Gastroesophageal sphincter (tissue), 4 donors: ENCODE data around the gene B4GALNT2. TPM values are rescaled to one million over a fixed set of nuclear protein-coding genes. Genes with fewer than 3 reads are reported as not detected.

ENCODE experiments used
- ATAC-seq: fragments of 150-250 bp; one replicate; pipeline ENCODE4 v1.9.1; 2016; ENCODE audit warnings: mild to moderate bottlenecking, moderate library complexity
- H3K27ac ChIP-seq, 4 donors: fragments of 200-600 bp; sonication (generic) in 3 of 4; 1 replicate in 3 of 4; 2 replicates in 1 of 4; pipeline ENCODE4 v1.5.1; 2016 to 2019
- H3K27me3 ChIP-seq: fragments of 200-600 bp; sonication (generic); one replicate; pipeline ENCODE4 v1.5.1; 2019
- H3K36me3 ChIP-seq, 2 donors: fragments of 200-600 bp; sonication (generic); one replicate each; pipeline ENCODE4 v1.5.1; 2019; ENCODE audit warnings: control low read depth in 1 of 2
- H3K4me1 ChIP-seq, 3 donors: fragments of 200-600 bp; sonication (generic); 1 replicate in 2 of 3; 2 replicates in 1 of 3; pipeline ENCODE4 v1.5.1; 2016 to 2019; ENCODE audit warnings: control low read depth in 2 of 3
- H3K4me3 ChIP-seq, 2 donors: fragments of 200-600 bp; sonication (generic); one replicate each; pipeline ENCODE4 v1.5.1; 2019; ENCODE audit warnings: mild to moderate bottlenecking in 1 of 2, moderate library complexity in 1 of 2
- H3K9me3 ChIP-seq, 3 donors: fragments of 200-600 bp; sonication (generic); one replicate each; pipeline ENCODE4 v1.5.1; 2017 to 2019; ENCODE audit warnings: control low read depth in 2 of 3
- EP300 ChIP-seq: sonication (generic); formaldehyde crosslinking; IDR thresholded peaks from one replicate; pipeline ENCODE4 v1.6.1; 2017; ENCODE audit warnings: antibody characterized with exemption, mild to moderate bottlenecking
- POLR2A ChIP-seq, 2 donors: fragments of 450-650 bp; IDR thresholded peaks; one replicate each; pipeline ENCODE4 v1.6.1; 2017; ENCODE audit warnings: antibody characterized with exemption in 2 of 2, mild to moderate bottlenecking in 2 of 2, moderate library complexity in 1 of 2
- POLR2AphosphoS5 ChIP-seq: sonication (generic); formaldehyde crosslinking; IDR thresholded peaks from one replicate; pipeline ENCODE4 v1.6.1; 2017; ENCODE audit warnings: antibody characterized with exemption
- WGBS, 2 donors: methylation state at CpG; one replicate each; pipeline ENCODE4 v1.1.5; 2018; ENCODE audit warnings: low coverage in 1 of 2; 5-methylcytosine and 5-hydroxymethylcytosine counted together
- total RNA-seq, 4 donors: library from RNA; depleted of rRNA; stranded (reverse); fragments of >200 nt; gene quantifications; one replicate each; pipeline ENCODE4 v1.1.0, GENCODE V29; 2016
- TF ChIP-seq, protein P1 (sequence below), 4 experiments: fragments of 200-600 bp in 2 of 4; fragments of 450-650 bp in 2 of 4; sonication (generic) in 1 of 4; IDR thresholded peaks; one replicate each; pipeline ENCODE4 v1.5.1; 2017 to 2019; ENCODE audit warnings: antibody characterized with exemption in 4 of 4, mild to moderate bottlenecking in 2 of 4, moderate library complexity in 2 of 4

Gene B4GALNT2
- total RNA-seq, 4 donors from 2014 or later = not detected

DNA sequence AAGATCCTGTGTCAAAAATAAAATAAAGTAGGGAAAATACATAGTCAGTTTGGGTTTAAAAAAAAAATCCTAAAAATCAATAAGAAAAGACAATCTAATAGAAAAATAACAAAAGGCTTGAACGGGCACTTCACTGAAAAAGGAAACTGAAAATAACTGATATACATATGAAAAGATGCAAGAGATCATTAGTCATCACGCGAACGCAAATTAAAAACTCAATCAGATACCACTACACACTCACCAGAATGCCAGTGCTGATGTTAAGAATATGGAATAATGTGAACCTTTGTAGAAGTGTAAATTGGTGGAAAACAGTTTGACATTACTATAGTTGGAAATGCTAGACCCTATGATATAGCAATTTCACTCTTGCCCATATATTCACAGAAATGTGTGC is 63.2 kb downstream of the B4GALNT2 start:
- Histone ChIP-seq H3K4me3 (no peak overlapping the region), H3K9me3 (no peaks in the 10 kb centered on the region), H3K36me3 (no peaks in the 10 kb centered on the region), H3K4me1 (peaks cover 0 to 22% (median 0%) of the 10 kb centered on the region in 3 donors), H3K27ac (no peak overlapping the region), H3K27me3 (no peaks in the 10 kb centered on the region)
- no peak for ATAC-seq
- TF ChIP-seq, protein P1, sequence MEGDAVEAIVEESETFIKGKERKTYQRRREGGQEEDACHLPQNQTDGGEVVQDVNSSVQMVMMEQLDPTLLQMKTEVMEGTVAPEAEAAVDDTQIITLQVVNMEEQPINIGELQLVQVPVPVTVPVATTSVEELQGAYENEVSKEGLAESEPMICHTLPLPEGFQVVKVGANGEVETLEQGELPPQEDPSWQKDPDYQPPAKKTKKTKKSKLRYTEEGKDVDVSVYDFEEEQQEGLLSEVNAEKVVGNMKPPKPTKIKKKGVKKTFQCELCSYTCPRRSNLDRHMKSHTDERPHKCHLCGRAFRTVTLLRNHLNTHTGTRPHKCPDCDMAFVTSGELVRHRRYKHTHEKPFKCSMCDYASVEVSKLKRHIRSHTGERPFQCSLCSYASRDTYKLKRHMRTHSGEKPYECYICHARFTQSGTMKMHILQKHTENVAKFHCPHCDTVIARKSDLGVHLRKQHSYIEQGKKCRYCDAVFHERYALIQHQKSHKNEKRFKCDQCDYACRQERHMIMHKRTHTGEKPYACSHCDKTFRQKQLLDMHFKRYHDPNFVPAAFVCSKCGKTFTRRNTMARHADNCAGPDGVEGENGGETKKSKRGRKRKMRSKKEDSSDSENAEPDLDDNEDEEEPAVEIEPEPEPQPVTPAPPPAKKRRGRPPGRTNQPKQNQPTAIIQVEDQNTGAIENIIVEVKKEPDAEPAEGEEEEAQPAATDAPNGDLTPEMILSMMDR (IDR thresholded peaks at IDR 0.05) = no peak
- TF ChIP-seq POLR2A (IDR thresholded peaks at IDR 0.05) = no peak
- TF ChIP-seq POLR2AphosphoS5 = no peak
- no peak for TF ChIP-seq EP300
- 40 to 86% methylated on average over 4 of the region's 4 CpGs for WGBS, 2 donors

DNA sequence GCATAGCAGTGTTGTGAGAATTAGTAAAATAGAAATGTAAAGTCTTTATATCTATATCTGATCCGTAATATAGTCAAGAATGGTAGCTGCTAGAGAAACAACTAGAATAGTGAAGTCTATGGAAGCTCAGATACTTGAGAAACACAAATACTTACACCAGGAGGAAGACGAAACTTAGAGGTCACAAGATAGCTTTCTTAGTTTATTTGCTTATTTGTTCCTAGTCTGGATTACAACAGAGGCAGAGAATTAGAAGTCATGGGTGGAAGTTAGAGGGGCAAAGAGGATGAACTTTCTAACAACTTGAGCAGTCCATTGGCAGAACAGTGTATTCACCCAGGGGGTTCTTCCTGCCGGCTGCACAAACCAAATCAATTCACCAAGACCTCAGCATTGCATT is 64.0 kb downstream of the B4GALNT2 start:
- no peaks in the 10 kb centered on the region for H3K9me3 ChIP-seq
- H3K27me3 ChIP-seq = no peaks in the 10 kb centered on the region
- no peak overlapping the region for H3K4me3 ChIP-seq
- H3K36me3 ChIP-seq = no peaks in the 10 kb centered on the region
- peaks cover 0 to 15% (median 0%) of the 10 kb centered on the region in 3 donors for H3K4me1 ChIP-seq
- 79 to 100% methylated on average over 1 to 3 of the region's 3 CpGs for WGBS, 2 donors
- no peak overlapping the region for H3K27ac ChIP-seq
- TF ChIP-seq EP300 (no peak), POLR2A (IDR thresholded peaks at IDR 0.05) (no peak), POLR2AphosphoS5 (no peak)
- TF ChIP-seq, protein P1 (IDR thresholded peaks at IDR 0.05) = no peak
- no peak for ATAC-seq

DNA sequence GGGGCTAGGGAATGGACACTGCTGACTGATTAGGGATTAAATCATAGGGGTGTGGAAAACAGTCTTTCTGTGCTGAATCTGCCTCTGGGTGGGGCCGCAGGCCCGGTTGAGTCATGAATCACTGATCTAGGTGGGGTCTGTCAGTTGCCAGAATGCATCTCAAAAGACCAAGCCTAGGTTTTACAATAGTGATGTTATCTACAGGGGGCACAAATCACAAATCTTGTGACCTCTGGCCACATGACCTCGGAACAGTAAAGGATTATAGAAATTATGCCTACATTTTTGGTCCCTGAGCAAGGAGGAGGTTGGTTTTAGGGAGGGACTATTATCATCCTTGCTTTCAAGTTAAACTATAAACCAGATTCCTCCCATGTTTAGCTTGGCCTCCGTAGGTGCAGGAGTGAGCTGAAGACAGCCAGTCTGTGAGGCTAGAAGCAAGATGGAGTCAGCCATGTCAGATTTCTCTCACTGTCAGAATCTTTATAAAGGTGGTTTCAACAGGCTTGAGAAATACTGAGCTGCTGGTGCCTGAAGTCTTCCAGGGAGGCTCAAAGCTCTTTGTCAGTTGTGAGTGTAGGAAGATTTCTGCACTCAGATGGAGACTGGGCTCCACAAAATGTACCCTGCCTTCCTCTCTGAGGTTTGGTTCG is 64.9 kb downstream of the B4GALNT2 start:
- H3K27ac ChIP-seq = no peak overlapping the region
- H3K4me1 ChIP-seq = peaks cover 0 to 12% (median 0%) of the 10 kb centered on the region in 3 donors
- no peaks in the 10 kb centered on the region for H3K27me3 ChIP-seq
- 38 to 42% methylated on average over 5 of the region's 5 CpGs for WGBS, 2 donors
- H3K36me3 ChIP-seq = no peaks in the 10 kb centered on the region
- ATAC-seq = no peak
- TF ChIP-seq POLR2A (IDR thresholded peaks at IDR 0.05) (no peak), POLR2AphosphoS5 (no peak), EP300 (no peak)
- TF ChIP-seq, protein P1 (IDR thresholded peaks at IDR 0.05) = no peak
- no peak overlapping the region for H3K4me3 ChIP-seq
- H3K9me3 ChIP-seq = no peaks in the 10 kb centered on the region

DNA sequence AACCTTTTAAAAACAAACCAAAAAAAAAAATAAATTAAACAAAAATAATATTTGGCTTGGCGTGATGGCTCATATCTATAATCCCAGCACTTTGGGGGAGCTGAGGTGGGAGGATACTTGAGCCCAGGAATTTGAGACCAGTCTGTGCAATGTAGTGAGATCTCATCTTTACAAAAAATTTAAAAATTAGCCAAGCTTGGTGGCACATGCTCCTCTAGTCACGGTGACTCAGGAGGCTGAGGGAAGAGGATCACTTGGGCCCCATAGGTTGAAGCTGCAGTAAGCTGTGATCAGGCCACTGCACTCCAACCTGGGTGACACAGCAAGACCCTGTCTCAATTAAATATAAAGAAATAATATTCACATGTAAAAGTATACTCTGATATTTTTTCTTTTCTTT is 65.6 kb downstream of the B4GALNT2 start:
- no peak for TF ChIP-seq EP300
- no peak for TF ChIP-seq POLR2A (IDR thresholded peaks at IDR 0.05)
- TF ChIP-seq, protein P1 (IDR thresholded peaks at IDR 0.05) = no peak
- no peak for TF ChIP-seq POLR2AphosphoS5
- ATAC-seq = no peak

DNA sequence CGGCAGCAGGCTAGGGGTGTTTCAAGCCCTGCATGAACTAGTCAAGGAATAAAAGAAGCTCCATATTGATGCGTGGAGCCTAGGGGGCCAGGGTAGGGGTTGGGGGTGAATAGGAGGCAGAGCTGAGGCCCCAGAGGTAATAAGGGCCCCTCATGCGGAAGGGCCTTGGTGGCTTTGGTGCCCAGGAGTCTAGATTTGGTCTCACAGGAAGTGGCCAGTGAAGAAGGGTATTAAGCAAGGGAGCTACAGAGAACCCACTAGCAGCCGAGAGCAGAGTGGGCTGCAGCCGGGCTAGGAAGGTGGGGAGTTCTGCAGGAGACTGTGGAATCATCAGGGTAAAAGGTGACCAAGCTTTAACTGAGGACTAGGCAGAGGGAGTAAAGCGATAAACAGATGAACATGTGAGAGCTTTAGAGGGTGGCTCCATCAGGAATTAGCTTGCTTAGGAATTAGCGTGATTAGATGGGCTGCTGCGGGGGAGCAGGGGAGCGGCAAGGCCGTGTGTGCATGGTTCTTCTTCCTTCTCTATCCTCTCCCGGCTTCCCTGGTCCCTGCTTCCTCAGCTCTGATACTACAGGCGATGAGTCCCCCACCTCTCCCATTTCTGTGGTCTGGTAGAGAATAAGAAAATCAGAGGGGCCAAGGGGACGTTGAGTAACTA is 68.0 kb downstream of the B4GALNT2 start:
- WGBS, 2 donors = 82 to 90% methylated on average over 6 to 11 of the region's 13 CpGs
- Histone ChIP-seq H3K36me3 (no peaks in the 10 kb centered on the region), H3K27me3 (no peaks in the 10 kb centered on the region), H3K9me3 (no peaks in the 10 kb centered on the region), H3K27ac (no peak overlapping the region), H3K4me1 (no peaks in the 10 kb centered on the region), H3K4me3 (no peak overlapping the region)
- no peak for ATAC-seq
- TF ChIP-seq POLR2AphosphoS5 (no peak), EP300 (no peak), POLR2A (IDR thresholded peaks at IDR 0.05) (no peak)
- TF ChIP-seq, protein P1 (IDR thresholded peaks at IDR 0.05) = no peak

More for the DNA sequence above, 65.6 kb downstream of the B4GALNT2 start:
- Histone ChIP-seq H3K36me3 (no peaks in the 10 kb centered on the region), H3K27ac (no peak overlapping the region), H3K4me1 (peaks cover 0 to 10% (median 0%) of the 10 kb centered on the region in 3 donors), H3K9me3 (no peaks in the 10 kb centered on the region), H3K27me3 (no peaks in the 10 kb centered on the region), H3K4me3 (no peak overlapping the region)
- 63 to 87% methylated on average over 1 to 2 of the region's 2 CpGs for WGBS, 2 donors
